Kidney (tissue), 14 donors: ENCODE measurements around the gene GLG1. TPM values are rescaled to one million over a fixed set of nuclear protein-coding genes. Genes with fewer than 3 reads are reported as not detected.

ENCODE experiments used
- DNase-seq, 5 donors: peaks; one replicate each; pipeline ENCODE4 v3.0.0-alpha.2; 2013 to 2020
- FAIRE-seq: peaks from 2 replicates; lab custom pipeline; 2012; peaks lifted over from hg19 to GRCh38; lab: Jason Lieb, UNC
- H3K27ac ChIP-seq, 2 donors: one replicate each; pipeline ENCODE4 v1.7.0; 2013; ENCODE audit warnings: low read depth in 2 of 2, low read length in 2 of 2, inconsistent platforms in 1 of 2
- H3K27me3 ChIP-seq: one replicate; pipeline ENCODE4 v1.7.1; 2013; ENCODE audit warnings: low read length, inconsistent platforms; ENCODE audit not compliant: control insufficient read depth, insufficient read depth
- H3K36me3 ChIP-seq, 3 donors: one replicate each; pipeline versions ENCODE4 v1.7.0 to v1.7.1; 2013; ENCODE audit warnings: low read length in 3 of 3, control low read depth in 1 of 3, inconsistent platforms in 1 of 3; ENCODE audit not compliant: insufficient read depth in 3 of 3, control insufficient read depth in 2 of 3
- H3K4me1 ChIP-seq, 3 donors: one replicate each; pipeline versions ENCODE4 v1.7.0 to v1.7.1; 2013; ENCODE audit warnings: low read length in 3 of 3, inconsistent platforms in 1 of 3, low read depth in 1 of 3; ENCODE audit not compliant: control insufficient read depth in 2 of 3, insufficient read depth in 2 of 3
- H3K4me3 ChIP-seq, 3 donors: one replicate each; pipeline versions ENCODE4 v1.7.0 to v1.8.1; 2013; ENCODE audit warnings: low read length in 3 of 3, control low read depth in 1 of 3, inconsistent platforms in 1 of 3
- H3K9ac ChIP-seq, 3 donors: one replicate each; pipeline versions ENCODE4 v1.7.0 to v1.7.1; 2013; ENCODE audit warnings: low read length in 3 of 3, control low read depth in 1 of 3, inconsistent platforms in 1 of 3
- H3K9me3 ChIP-seq, 3 donors: one replicate each; pipeline versions ENCODE4 v1.7.0 to v1.7.1; 2013; ENCODE audit warnings: low read length in 3 of 3, control low read depth in 1 of 3, inconsistent platforms in 1 of 3; ENCODE audit not compliant: control insufficient read depth in 2 of 3, insufficient read depth in 1 of 3
- intact Hi-C: fragments of 100-400 bp; cut with DNase I; formaldehyde crosslinking; loops from one replicate; pipeline ENCODE4 v1.11.1; 2022
- polyA plus RNA-seq: library from polyadenylated mRNA; stranded (reverse); fragments of 350-450 nt; fragmentation: Illumina TruSeq; extraction: RNeasy Lipid Tissue Mini Kit (QIAGEN cat#74804); gene quantifications from one replicate; pipeline ENCODE4 v1.2.3, GENCODE V29; 2014; ENCODE audit warnings: low read depth, low replicate concordance; ENCODE audit not compliant: insufficient read depth
- total RNA-seq: library from RNA; stranded (reverse); fragmentation: NEBNext Ultra II Directional; extraction: Animal tissue kit (Norgen Biotek cat#: 25700); gene quantifications from one replicate; pipeline ENCODE4 v1.2.1, GENCODE V29; 2021
- TF ChIP-seq, protein P1 (sequence below): IDR thresholded peaks from 3 replicates; pipeline ENCODE4 v1.5.1; 2012; ENCODE audit warnings: mild to moderate bottlenecking, moderate library complexity, borderline replicate concordance; ENCODE audit not compliant: insufficient read depth; ENCODE audit errors: extremely low read depth
- donor health status: control.
- donor health status: control.
- donor health status: control.
- donor health status: control.
- donor health status: control.
- donor health status: DM: yes; HTN: yes; CAD: no.
- donor health status: Normal renal cell carcinoma (clear cell type).

GLG1 gene
- total and polyA plus RNA-seq, 2 donors from 2014 or later, result 58.8 to 167 TPM

DNA sequence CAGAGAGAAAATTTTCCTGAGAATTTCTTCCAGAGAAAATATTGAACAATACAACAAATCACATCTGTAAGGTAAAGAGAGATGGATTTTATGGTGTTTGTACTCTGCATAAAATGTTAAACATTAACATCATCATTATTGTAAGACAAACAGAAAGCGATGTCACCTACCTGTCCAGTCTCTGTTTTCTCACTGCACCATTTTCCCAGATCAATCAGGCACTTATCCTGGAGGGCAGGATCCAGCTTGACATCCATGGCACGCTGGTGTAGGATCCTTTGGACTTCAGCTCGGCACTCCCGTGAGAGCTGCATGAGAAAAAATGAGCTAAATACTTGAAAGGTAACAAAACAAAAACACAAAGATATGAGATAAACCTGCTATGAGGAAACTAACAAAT, 129.7 kb downstream of the GLG1 start:
- Histone ChIP-seq H3K9me3 (no peaks in the 10 kb centered on the region), H3K27me3 (no peaks in the 10 kb centered on the region), H3K27ac (no peak overlapping the region), H3K36me3 (peaks cover 4 to 30% (median 17%) of the 10 kb centered on the region in 3 donors), H3K4me1 (peaks cover 0 to 8% (median 8%) of the 10 kb centered on the region in 3 donors), H3K4me3 (no peak overlapping the region), H3K9ac (no peak overlapping the region)
- TF ChIP-seq, protein P1, sequence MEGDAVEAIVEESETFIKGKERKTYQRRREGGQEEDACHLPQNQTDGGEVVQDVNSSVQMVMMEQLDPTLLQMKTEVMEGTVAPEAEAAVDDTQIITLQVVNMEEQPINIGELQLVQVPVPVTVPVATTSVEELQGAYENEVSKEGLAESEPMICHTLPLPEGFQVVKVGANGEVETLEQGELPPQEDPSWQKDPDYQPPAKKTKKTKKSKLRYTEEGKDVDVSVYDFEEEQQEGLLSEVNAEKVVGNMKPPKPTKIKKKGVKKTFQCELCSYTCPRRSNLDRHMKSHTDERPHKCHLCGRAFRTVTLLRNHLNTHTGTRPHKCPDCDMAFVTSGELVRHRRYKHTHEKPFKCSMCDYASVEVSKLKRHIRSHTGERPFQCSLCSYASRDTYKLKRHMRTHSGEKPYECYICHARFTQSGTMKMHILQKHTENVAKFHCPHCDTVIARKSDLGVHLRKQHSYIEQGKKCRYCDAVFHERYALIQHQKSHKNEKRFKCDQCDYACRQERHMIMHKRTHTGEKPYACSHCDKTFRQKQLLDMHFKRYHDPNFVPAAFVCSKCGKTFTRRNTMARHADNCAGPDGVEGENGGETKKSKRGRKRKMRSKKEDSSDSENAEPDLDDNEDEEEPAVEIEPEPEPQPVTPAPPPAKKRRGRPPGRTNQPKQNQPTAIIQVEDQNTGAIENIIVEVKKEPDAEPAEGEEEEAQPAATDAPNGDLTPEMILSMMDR, result no peak
- FAIRE-seq (no peak), DNase-seq (no peak)
- intact Hi-C loops, result no loop called here

DNA sequence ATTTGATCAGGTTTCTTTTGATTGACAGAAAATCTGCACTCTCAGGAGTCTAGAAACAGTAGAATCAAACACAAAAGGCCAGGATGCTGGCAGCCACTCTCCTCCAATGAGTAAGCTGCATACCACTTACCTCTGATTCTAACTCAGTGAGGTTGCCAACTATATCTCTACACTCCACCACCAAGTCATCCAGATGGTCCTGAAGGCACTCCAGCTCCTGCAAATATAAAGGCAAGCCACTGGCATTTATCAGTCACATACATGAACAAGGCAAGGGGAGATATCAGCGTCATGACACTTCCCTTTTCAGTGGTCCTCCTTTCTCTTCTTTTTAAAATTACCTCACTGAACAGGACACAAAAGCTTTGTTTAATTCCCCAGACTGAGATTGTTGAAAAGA, 132.5 kb downstream of the GLG1 start:
- Histone ChIP-seq H3K4me3 (no peak overlapping the region), H3K27ac (no peak overlapping the region), H3K9ac (no peak overlapping the region), H3K36me3 (peaks cover 12 to 42% (median 33%) of the 10 kb centered on the region in 3 donors), H3K27me3 (no peaks in the 10 kb centered on the region), H3K9me3 (no peaks in the 10 kb centered on the region), H3K4me1 (peaks cover 0 to 1% (median 0%) of the 10 kb centered on the region in 3 donors)
- DNase-seq (no peak), FAIRE-seq (no peak)
- intact Hi-C loops, result no loop called here
- TF ChIP-seq, protein P1, result no peak

DNA sequence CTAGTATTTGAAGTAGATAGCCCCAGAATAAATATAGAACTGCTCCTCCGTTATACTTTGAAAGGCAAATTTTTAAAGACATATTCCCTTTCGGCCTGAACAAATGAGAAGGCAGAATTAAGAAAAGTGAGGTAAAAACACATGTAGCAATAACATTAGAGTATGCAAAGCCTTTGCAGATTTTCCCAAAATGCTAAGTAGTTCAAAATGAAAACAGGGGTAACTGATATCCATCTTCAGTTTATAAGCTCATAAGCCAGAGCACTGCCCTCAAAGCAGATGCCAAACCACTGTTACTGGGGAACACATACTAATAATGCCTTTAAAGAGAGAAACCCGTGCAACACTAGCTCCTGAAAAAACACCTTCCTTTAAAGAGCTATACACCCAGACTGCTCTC, 134.4 kb downstream of the GLG1 start:
- Histone ChIP-seq H3K9ac (no peak overlapping the region), H3K9me3 (no peaks in the 10 kb centered on the region), H3K27me3 (no peaks in the 10 kb centered on the region), H3K4me3 (no peak overlapping the region), H3K36me3 (peaks cover 14 to 53% (median 49%) of the 10 kb centered on the region in 3 donors), H3K27ac (no peak overlapping the region), H3K4me1 (no peaks in the 10 kb centered on the region)
- intact Hi-C loops, result no loop called here
- TF ChIP-seq, protein P1, result no peak
- FAIRE-seq (no peak), DNase-seq (no peak)

DNA sequence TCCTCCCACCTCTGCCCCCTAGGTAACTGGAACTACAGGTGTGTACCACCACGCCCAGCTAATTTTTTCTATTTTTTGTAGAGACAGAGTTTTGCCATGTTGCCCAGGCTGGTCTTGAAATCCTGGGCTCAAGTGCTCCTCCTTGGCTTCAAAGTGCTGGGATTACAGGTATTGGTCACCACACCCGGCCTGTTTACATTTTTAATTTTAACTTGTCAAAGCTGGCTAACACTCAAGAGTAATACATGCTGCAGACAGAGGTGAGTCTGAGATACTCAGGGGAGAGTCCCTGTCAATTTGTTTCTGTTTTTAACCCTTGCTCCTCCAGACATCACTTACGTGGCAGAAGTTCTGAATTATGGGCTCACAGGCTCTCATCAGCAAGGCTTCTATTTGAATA, 134.9 kb downstream of the GLG1 start:
- Histone ChIP-seq H3K4me3 (no peak overlapping the region), H3K9me3 (no peaks in the 10 kb centered on the region), H3K27ac (no peak overlapping the region), H3K27me3 (no peaks in the 10 kb centered on the region), H3K9ac (no peak overlapping the region), H3K36me3 (peaks cover 12 to 55% (median 53%) of the 10 kb centered on the region in 3 donors), H3K4me1 (no peaks in the 10 kb centered on the region)
- DNase-seq, result no peak
- TF ChIP-seq, protein P1, result no peak
- intact Hi-C loops, result no loop called here
- no peak for FAIRE-seq
